HepG2 (cell line): ENCODE measurements around the gene SIRPA. TPM values are rescaled to one million over a fixed set of nuclear protein-coding genes. Genes with fewer than 3 reads are reported as not detected.
A peak's percentile ranks its signal among the peaks of the same experiment; 100 is the strongest.

Source experiments
- GZF1 ChIP-seq: sonication (generic); formaldehyde crosslinking; IDR thresholded peaks from 2 replicates; pipeline ENCODE4 v1.5.1; 2020; ENCODE audit warnings: mild to moderate bottlenecking, missing genetic modification reagents
- MYC ChIP-seq: sonication (generic); formaldehyde crosslinking; IDR thresholded peaks from 2 replicates; pipeline ENCODE4 v1.9.0; 2021; ENCODE audit warnings: missing genetic modification reagents, borderline replicate concordance
- NRL ChIP-seq: sonication (generic); formaldehyde crosslinking; IDR thresholded peaks from 2 replicates; pipeline ENCODE4 v1.5.0; 2020; ENCODE audit warnings: missing genetic modification reagents, mild to moderate bottlenecking, moderate library complexity, borderline replicate concordance
- RARA ChIP-seq: IDR thresholded peaks from 2 replicates; pipeline ENCODE4 v1.6.1; 2016; ENCODE audit warnings: missing genetic modification reagents, missing compliant biosample characterization
- SIX4 ChIP-seq: sonication (generic); formaldehyde crosslinking; IDR thresholded peaks from 2 replicates; pipeline ENCODE4 v1.4.0; 2020; ENCODE audit warnings: missing genetic modification reagents
- ZNF607 ChIP-seq: sonication (generic); formaldehyde crosslinking; IDR thresholded peaks from 2 replicates; pipeline ENCODE4 v1.5.1; 2020; ENCODE audit warnings: missing genetic modification reagents, mild to moderate bottlenecking, borderline replicate concordance
- ZNF816 ChIP-seq: sonication (generic); formaldehyde crosslinking; IDR thresholded peaks from 2 replicates; pipeline ENCODE4 v1.8.0; 2022; ENCODE audit warnings: missing genetic modification reagents, mild to moderate bottlenecking, borderline replicate concordance
- polyA plus RNA-seq, 8 experiments: library from polyadenylated mRNA; depleted of rRNA in 3 of 8; stranded (reverse) in 7 of 8; unstranded in 1 of 8; fragments of >200 nt; fragmentation: Illumina TruSeq in 4 of 8; extraction: Trizol in 4 of 8; gene quantifications; 2 replicates each; pipeline versions ENCODE4 v1.2.1 to v1.2.3, GENCODE V29; 2011 to 2016; ENCODE audit warnings: low read depth in 4 of 8, missing spikeins in 1 of 8, mixed read lengths in 1 of 8; ENCODE audit not compliant: insufficient read depth in 1 of 8
- total RNA-seq, 5 experiments: library from RNA; depleted of rRNA; stranded (reverse); fragments of >200 nt; fragmentation: Illumina TruSeq; extraction: Trizol; gene quantifications; 2 replicates each; pipeline ENCODE4 v1.2.3, GENCODE V29; 2016; ENCODE audit warnings: low read depth in 1 of 5
- TF ChIP-seq, protein P1 (sequence below), 2 experiments: sonication (generic) in 1 of 2; formaldehyde crosslinking in 1 of 2; IDR thresholded peaks; 2 replicates each; pipeline versions ENCODE4 v1.6.1 to v1.9.0; 2014 to 2022; ENCODE audit warnings: antibody characterized with exemption in 1 of 2, borderline replicate concordance in 1 of 2, inconsistent platforms in 1 of 2, low read depth in 1 of 2, missing genetic modification reagents in 1 of 2
- TF ChIP-seq, protein P2 (sequence below): sonication (generic); formaldehyde crosslinking; IDR thresholded peaks from 2 replicates; pipeline ENCODE4 v1.4.0; 2020; ENCODE audit warnings: missing genetic modification reagents

SIRPA gene
- total and polyA plus RNA-seq, 2 of the 13 experiments (the other 11 are each of a cell fraction or from before 2014, with no cell fraction given) = 7.2 to 17.6 TPM

DNA sequence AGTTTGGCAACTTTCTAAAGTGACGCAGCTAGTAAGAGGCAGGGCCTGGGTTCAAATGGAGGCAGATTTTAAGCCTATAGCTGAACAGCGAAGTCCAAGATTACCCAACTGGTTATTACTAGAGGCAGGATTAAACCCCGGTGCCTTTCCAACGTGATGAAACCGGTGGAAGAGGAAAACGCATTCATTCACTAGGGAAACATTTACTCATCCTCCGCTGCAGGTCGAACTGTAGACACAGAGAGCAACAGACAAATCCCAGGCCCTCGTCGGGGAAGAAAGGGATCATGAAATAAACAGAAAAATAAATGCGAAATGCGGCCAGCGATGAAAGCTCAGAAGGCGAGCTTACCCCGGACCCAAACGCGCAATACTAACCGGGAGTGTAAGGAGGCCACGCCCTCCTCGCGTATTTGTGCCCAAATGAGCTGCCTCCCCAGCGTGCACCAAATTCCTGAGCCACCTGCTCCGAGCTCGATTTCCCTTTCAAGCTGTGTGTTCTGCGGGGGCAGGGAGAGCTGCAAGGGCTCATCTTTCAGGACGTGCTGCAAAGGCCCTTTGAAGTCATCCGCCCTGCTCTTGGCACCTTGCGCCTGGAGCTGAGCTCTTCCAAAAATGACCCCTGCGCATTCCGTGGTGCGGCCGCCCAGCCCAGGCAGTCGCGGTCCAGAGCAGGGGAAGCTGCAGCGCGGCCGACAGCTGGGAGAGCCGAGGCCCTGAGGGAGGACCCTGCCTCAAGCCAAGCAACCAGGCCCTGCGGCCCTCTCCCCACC, 51.7 kb downstream of the SIRPA start (continued):
- TF ChIP-seq, protein P1, sequence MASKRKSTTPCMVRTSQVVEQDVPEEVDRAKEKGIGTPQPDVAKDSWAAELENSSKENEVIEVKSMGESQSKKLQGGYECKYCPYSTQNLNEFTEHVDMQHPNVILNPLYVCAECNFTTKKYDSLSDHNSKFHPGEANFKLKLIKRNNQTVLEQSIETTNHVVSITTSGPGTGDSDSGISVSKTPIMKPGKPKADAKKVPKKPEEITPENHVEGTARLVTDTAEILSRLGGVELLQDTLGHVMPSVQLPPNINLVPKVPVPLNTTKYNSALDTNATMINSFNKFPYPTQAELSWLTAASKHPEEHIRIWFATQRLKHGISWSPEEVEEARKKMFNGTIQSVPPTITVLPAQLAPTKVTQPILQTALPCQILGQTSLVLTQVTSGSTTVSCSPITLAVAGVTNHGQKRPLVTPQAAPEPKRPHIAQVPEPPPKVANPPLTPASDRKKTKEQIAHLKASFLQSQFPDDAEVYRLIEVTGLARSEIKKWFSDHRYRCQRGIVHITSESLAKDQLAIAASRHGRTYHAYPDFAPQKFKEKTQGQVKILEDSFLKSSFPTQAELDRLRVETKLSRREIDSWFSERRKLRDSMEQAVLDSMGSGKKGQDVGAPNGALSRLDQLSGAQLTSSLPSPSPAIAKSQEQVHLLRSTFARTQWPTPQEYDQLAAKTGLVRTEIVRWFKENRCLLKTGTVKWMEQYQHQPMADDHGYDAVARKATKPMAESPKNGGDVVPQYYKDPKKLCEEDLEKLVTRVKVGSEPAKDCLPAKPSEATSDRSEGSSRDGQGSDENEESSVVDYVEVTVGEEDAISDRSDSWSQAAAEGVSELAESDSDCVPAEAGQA (IDR thresholded peaks at IDR 0.05; ENCODE audit: low read depth) = no peak
- TF ChIP-seq, protein P1 (CRISPR knock-in tag; IDR thresholded peaks at IDR 0.05; ENCODE audit: borderline replicate concordance) = no peak
- no peak for TF ChIP-seq ZNF816
- TF ChIP-seq SIX4 (CRISPR knock-in tag) = peak; percentile 89
- TF ChIP-seq NRL (CRISPR knock-in tag) = peak; percentile 81
- TF ChIP-seq MYC (CRISPR knock-in tag) = no peak
- TF ChIP-seq ZNF607 (CRISPR knock-in tag) = no peak
- TF ChIP-seq RARA (CRISPR knock-in tag) = no peak
- TF ChIP-seq, protein P2, sequence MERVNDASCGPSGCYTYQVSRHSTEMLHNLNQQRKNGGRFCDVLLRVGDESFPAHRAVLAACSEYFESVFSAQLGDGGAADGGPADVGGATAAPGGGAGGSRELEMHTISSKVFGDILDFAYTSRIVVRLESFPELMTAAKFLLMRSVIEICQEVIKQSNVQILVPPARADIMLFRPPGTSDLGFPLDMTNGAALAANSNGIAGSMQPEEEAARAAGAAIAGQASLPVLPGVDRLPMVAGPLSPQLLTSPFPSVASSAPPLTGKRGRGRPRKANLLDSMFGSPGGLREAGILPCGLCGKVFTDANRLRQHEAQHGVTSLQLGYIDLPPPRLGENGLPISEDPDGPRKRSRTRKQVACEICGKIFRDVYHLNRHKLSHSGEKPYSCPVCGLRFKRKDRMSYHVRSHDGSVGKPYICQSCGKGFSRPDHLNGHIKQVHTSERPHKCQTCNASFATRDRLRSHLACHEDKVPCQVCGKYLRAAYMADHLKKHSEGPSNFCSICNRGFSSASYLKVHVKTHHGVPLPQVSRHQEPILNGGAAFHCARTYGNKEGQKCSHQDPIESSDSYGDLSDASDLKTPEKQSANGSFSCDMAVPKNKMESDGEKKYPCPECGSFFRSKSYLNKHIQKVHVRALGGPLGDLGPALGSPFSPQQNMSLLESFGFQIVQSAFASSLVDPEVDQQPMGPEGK (CRISPR knock-in tag) = peak; percentile 41
- no peak for TF ChIP-seq GZF1
